ENCODE results near the gene TMEM225B. TPM values are rescaled to one million over a fixed set of nuclear protein-coding genes. Genes with fewer than 3 reads are reported as not detected.

TMEM225B gene
- total and polyA plus RNA-seq, 7 experiments from 2014 or later: 0.44 to 2.5 (median 0.90) TPM; not detected in 1

DNA sequence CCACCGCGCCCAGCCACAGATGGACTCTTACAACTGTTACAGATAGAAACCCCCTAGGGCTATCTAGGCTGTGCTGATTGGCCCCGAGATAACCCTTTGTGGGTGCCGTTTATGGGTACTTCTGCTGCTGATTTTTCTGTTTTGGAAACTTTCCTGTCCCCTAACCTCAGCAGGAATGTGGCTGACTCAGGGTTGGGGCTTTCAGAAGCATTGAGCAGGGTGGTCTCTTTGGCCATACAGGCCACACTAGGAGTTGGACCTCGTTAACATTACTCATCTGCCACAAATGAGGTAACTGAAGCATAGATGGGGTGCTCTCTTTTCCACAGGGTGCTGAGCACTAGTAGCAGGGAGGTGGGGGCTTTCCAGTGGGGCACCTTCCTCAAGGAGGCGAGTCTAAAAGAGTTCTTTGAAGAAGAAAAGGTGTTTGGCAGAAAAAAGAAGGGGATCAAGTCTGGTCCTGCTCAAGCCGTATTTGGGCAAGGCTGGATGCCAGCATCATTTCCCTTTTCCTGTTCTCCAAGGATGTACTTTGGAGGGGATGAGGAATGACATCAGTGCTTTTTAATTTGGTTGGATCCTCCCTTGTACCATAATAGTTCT is 25.1 kb downstream of the TMEM225B start:
- CTCF ChIA-PET: no interaction called here

DNA sequence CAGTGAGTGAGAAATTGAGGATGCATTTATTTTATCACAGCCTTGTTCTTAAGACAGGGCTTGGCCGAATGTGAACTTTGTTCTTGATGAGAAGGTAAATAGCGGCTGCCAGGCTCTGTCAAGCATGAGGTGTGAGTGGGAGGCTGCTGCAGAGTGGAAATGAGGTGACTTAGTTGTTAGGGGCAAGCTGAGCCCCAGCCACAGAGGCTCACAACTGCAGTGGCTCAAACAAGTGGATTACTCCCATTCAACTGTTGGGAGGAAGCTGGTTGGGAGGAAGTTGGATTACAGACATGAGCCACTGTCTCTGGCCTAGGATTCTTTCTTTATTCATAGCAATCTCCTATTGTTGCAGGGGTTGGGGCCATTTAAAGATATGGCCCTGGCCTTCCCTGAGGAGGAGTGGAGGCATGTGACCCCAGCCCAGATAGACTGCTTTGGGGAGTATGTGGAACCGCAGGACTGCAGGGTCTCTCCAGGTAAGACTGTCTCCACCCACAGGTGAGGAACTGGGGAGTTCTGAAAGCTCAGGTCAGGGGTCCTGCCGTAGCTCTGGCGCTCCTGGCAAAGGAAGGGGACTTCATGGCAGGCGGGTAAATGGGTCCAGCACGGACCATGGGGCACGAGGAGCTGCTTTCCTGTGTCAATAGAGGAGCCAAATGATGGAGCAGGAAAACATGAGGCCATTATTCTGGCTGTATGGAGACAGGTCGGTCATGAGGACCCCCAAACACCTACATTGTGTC is 25.8 kb downstream of the TMEM225B start:
- intact Hi-C loops (cut with micrococcal nuclease): loop anchor here (1.0 to 10.0 kb wide), 4 partner anchors 8 to 371 kb away; partner anchors contain the start of genes ZSCAN25 (in 2 of the 2), BUD31 (in 1 of the 2), PDAP1 (in 1 of the 2) and ZKSCAN5 (in 1 of the 2)
- peak in 7 of 9 donors; percentile 22 to 42 (median 38) for DNase-seq
- peaks cover 16 to 81% (median 40%) of the 10 kb centered on the region in 3 experiments for H3K36me3 ChIP-seq (ENCODE audit: control insufficient read depth in 2 of 3, insufficient read depth in 3 of 3, low read length in 3 of 3)

More for the DNA sequence above, 25.1 kb downstream of the TMEM225B start:
- H3K4me1 ChIP-seq (ENCODE audit: control insufficient read depth in 2 of 2, insufficient read depth in 2 of 2, low read length in 2 of 2): peaks cover 23 to 35% of the 10 kb centered on the region in 2 donors
- peaks cover 20 to 75% (median 58%) of the 10 kb centered on the region in 5 donors for H3K36me3 Mint-ChIP-seq
- POLR2A ChIA-PET: interaction anchor here (1.2 to 1.7 kb wide), 3 partner anchors 64 to 122 kb away, joined by 3 to 15 read pairs (median 7); partner anchors contain the start of genes FAM200A and ZNF655
- H3K27me3 ChIP-seq (ENCODE audit: control insufficient read depth in 2 of 2, insufficient read depth in 2 of 2, low read length in 2 of 2): no peaks in the 10 kb centered on the region
- ATAC-seq (no peak), DNase-seq (peak in 2 of 9 donors; percentile 33 to 49)
- peak overlapping the region; percentile 89 for H3K27ac ChIP-seq (ENCODE audit: low read depth, low read length)
- peaks cover 18 to 80% (median 36%) of the 10 kb centered on the region in 3 experiments for H3K36me3 ChIP-seq (ENCODE audit: control insufficient read depth in 2 of 3, insufficient read depth in 3 of 3, low read length in 3 of 3)
- H3K9me3 ChIP-seq (ENCODE audit: control insufficient read depth in 2 of 3, low read length in 3 of 3): no peaks in the 10 kb centered on the region
- H3K9me3 Mint-ChIP-seq: peaks cover 0 to 4% (median 0%) of the 10 kb centered on the region in 11 donors
- no peaks in the 10 kb centered on the region for H3K27me3 Mint-ChIP-seq
- peak overlapping the region; percentile 91 to 100 (median 97) for H3K27ac Mint-ChIP-seq
- peaks cover 41 to 80% (median 73%) of the 10 kb centered on the region in 7 donors for H3K4me1 Mint-ChIP-seq
- intact Hi-C loops (cut with micrococcal nuclease): loop anchor here in 1 of 2 donors (10.0 kb wide), 1 partner anchor 372 kb away; no protein-coding TSS in a partner anchor
- peak overlapping the region; percentile 83 to 95 (median 89) for H3K4me3 Mint-ChIP-seq
- peak overlapping the region; percentile 62 for H3K4me3 ChIP-seq (ENCODE audit: low read length)

DNA sequence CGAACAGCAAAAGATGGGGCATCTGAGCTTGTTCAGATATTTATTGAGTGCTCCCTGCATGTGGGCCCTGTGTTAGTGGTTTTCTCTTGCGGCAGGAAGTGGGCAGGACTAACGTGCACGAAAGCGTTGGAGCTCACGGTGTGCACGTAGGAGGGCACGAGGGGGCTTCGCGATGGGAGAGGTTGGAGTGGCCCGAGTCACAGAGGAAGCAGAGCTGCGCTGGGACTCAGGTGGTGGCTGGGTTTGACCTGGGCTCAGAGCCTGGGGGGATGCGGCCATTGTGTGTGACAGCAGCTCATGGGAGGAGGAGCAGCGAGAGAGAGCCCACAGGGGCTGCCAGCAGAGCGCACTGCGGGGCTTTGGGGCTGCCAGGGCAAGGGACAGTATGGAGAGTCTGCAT is 26.4 kb downstream of the TMEM225B start:
- peak overlapping the region; percentile 91 to 100 (median 97) for H3K27ac Mint-ChIP-seq
- peaks cover 23 to 30% of the 10 kb centered on the region in 2 donors for H3K4me1 ChIP-seq (ENCODE audit: control insufficient read depth in 2 of 2, insufficient read depth in 2 of 2, low read length in 2 of 2)
- ChIA-PET POLR2A (interaction anchor here (0.6 to 2.1 kb wide), 13 partner anchors 8 to 458 kb away, joined by 3 to 15 read pairs (median 4); partner anchors contain the start of genes CPSF4, FAM200A, PTCD1 and ZKSCAN5), CTCF (interaction anchor here (0.9 kb wide), 1 partner anchor 99 kb away, joined by 3 read pairs; no protein-coding TSS in a partner anchor)
- peaks cover 16 to 81% (median 40%) of the 10 kb centered on the region in 3 experiments for H3K36me3 ChIP-seq (ENCODE audit: control insufficient read depth in 2 of 3, insufficient read depth in 3 of 3, low read length in 3 of 3)
- H3K27ac ChIP-seq (ENCODE audit: low read depth, low read length): peak overlapping the region; percentile 89
- peaks cover 0 to 5% (median 0%) of the 10 kb centered on the region in 11 donors for H3K9me3 Mint-ChIP-seq
- no peaks in the 10 kb centered on the region for H3K27me3 ChIP-seq (ENCODE audit: control insufficient read depth in 2 of 2, insufficient read depth in 2 of 2, low read length in 2 of 2)
- peak; percentile 96 for ATAC-seq
- peak overlapping the region; percentile 62 for H3K4me3 ChIP-seq (ENCODE audit: low read length)
- H3K9me3 ChIP-seq (ENCODE audit: control insufficient read depth in 2 of 3, low read length in 3 of 3): no peaks in the 10 kb centered on the region
- intact Hi-C loops (cut with micrococcal nuclease): loop anchor here (1.0 to 10.0 kb wide), 4 partner anchors 8 to 370 kb away; partner anchors contain the start of genes ZSCAN25 (in 2 of the 2), BUD31 (in 1 of the 2), PDAP1 (in 1 of the 2) and ZKSCAN5 (in 1 of the 2)
- peaks cover 11 to 75% (median 53%) of the 10 kb centered on the region in 5 donors for H3K36me3 Mint-ChIP-seq
- peak; percentile 34 to 89 (median 86) for DNase-seq
- peak overlapping the region; percentile 83 to 95 (median 89) for H3K4me3 Mint-ChIP-seq
- no peaks in the 10 kb centered on the region for H3K27me3 Mint-ChIP-seq
- peaks cover 34 to 76% (median 60%) of the 10 kb centered on the region in 7 donors for H3K4me1 Mint-ChIP-seq

More for the DNA sequence above, 25.8 kb downstream of the TMEM225B start:
- POLR2A ChIA-PET: interaction anchor here (0.6 to 2.1 kb wide), 14 partner anchors 8 to 459 kb away, joined by 3 to 15 read pairs (median 4); partner anchors contain the start of genes CPSF4, FAM200A, PTCD1 and ZKSCAN5
- Histone ChIP-seq H3K27me3 (ENCODE audit: control insufficient read depth in 2 of 2, insufficient read depth in 2 of 2, low read length in 2 of 2) (no peaks in the 10 kb centered on the region), H3K27ac (ENCODE audit: low read depth, low read length) (peak overlapping the region; percentile 89), H3K9me3 (ENCODE audit: control insufficient read depth in 2 of 3, low read length in 3 of 3) (no peaks in the 10 kb centered on the region), H3K4me1 (ENCODE audit: control insufficient read depth in 2 of 2, insufficient read depth in 2 of 2, low read length in 2 of 2) (peaks cover 23 to 30% of the 10 kb centered on the region in 2 donors), H3K4me3 (ENCODE audit: low read length) (peak overlapping the region; percentile 62)
- peaks cover 0 to 5% (median 0%) of the 10 kb centered on the region in 11 donors for H3K9me3 Mint-ChIP-seq
- H3K27me3 Mint-ChIP-seq: no peaks in the 10 kb centered on the region
- CTCF ChIA-PET: interaction anchor here (0.9 kb wide), 1 partner anchor 99 kb away, joined by 3 read pairs; no protein-coding TSS in a partner anchor
- peak; percentile 17 for ATAC-seq
- peak overlapping the region; percentile 91 to 100 (median 97) for H3K27ac Mint-ChIP-seq
- peaks cover 38 to 80% (median 66%) of the 10 kb centered on the region in 7 donors for H3K4me1 Mint-ChIP-seq
- H3K36me3 Mint-ChIP-seq: peaks cover 17 to 75% (median 58%) of the 10 kb centered on the region in 5 donors
- peak overlapping the region; percentile 83 to 95 (median 89) for H3K4me3 Mint-ChIP-seq

GRCh38 chr7:99625321-99625720 is 27.3 kb downstream of the TMEM225B start:
- Mint-ChIP-seq H3K36me3 (peaks cover 10 to 78% (median 52%) of the 10 kb centered on the region in 5 donors), H3K27me3 (no peaks in the 10 kb centered on the region), H3K27ac (peak overlapping the region; percentile 91 to 100 (median 97)), H3K9me3 (peaks cover 0 to 5% (median 0%) of the 10 kb centered on the region in 11 donors), H3K4me1 (peaks cover 34 to 75% (median 59%) of the 10 kb centered on the region in 7 donors), H3K4me3 (peak overlapping the region; percentile 83 to 95 (median 89))
- POLR2A ChIA-PET: interaction anchor here (1.5 to 2.1 kb wide), 2 partner anchors 9 to 120 kb away, joined by 6 to 12 read pairs; partner anchors contain the start of genes ZKSCAN5 and ZSCAN25
- no peak for DNase-seq
- CTCF ChIA-PET: no interaction called here
- peak overlapping the region; percentile 89 for H3K27ac ChIP-seq (ENCODE audit: low read depth, low read length)
- peaks cover 11 to 81% (median 37%) of the 10 kb centered on the region in 3 experiments for H3K36me3 ChIP-seq (ENCODE audit: control insufficient read depth in 2 of 3, insufficient read depth in 3 of 3, low read length in 3 of 3)
- peaks cover 23 to 30% of the 10 kb centered on the region in 2 donors for H3K4me1 ChIP-seq (ENCODE audit: control insufficient read depth in 2 of 2, insufficient read depth in 2 of 2, low read length in 2 of 2)
- H3K4me3 ChIP-seq (ENCODE audit: low read length): peak overlapping the region; percentile 62
- intact Hi-C loops (cut with micrococcal nuclease): loop anchor here in 1 of 2 donors (2.0 to 10.0 kb wide), 3 partner anchors 121 to 369 kb away; partner anchors contain the start of genes BUD31, PDAP1 and ZKSCAN5
- ATAC-seq: no peak
- H3K27me3 ChIP-seq (ENCODE audit: control insufficient read depth in 2 of 2, insufficient read depth in 2 of 2, low read length in 2 of 2): no peaks in the 10 kb centered on the region
- H3K9me3 ChIP-seq (ENCODE audit: control insufficient read depth in 2 of 3, low read length in 3 of 3): no peaks in the 10 kb centered on the region

- H3K4me1 Mint-ChIP-seq: peaks cover 35 to 72% (median 58%) of the 10 kb centered on the region in 7 donors
- peaks cover 10 to 78% (median 52%) of the 10 kb centered on the region in 5 donors for H3K36me3 Mint-ChIP-seq
- peak overlapping the region; percentile 89 for H3K27ac ChIP-seq (ENCODE audit: low read depth, low read length)
- peak overlapping the region; percentile 19 to 100 (median 91) for H3K27ac Mint-ChIP-seq
- H3K4me3 ChIP-seq (ENCODE audit: low read length): no peak overlapping the region
- CTCF ChIA-PET: no interaction called here
- peaks cover 0 to 5% (median 0%) of the 10 kb centered on the region in 11 donors for H3K9me3 Mint-ChIP-seq
- intact Hi-C loops (cut with micrococcal nuclease): loop anchor here in 1 of 2 donors (2.0 to 10.0 kb wide), 3 partner anchors 121 to 369 kb away; partner anchors contain the start of genes BUD31, PDAP1 and ZKSCAN5
- H3K4me3 Mint-ChIP-seq: peak overlapping the region in 6 of 10 donors; percentile 5 to 95 (median 15)
- DNase-seq (no peak), ATAC-seq (no peak)
- no peaks in the 10 kb centered on the region for H3K27me3 Mint-ChIP-seq
- H3K27me3 ChIP-seq (ENCODE audit: control insufficient read depth in 2 of 2, insufficient read depth in 2 of 2, low read length in 2 of 2): no peaks in the 10 kb centered on the region
- POLR2A ChIA-PET: interaction anchor here (2.1 kb wide), 1 partner anchor 10 kb away, joined by 12 read pairs; the partner anchor contains the start of gene ZSCAN25
- peaks cover 23 to 30% of the 10 kb centered on the region in 2 donors for H3K4me1 ChIP-seq (ENCODE audit: control insufficient read depth in 2 of 2, insufficient read depth in 2 of 2, low read length in 2 of 2)
- no peaks in the 10 kb centered on the region for H3K9me3 ChIP-seq (ENCODE audit: control insufficient read depth in 2 of 3, low read length in 3 of 3)
- peaks cover 8 to 81% (median 36%) of the 10 kb centered on the region in 3 experiments for H3K36me3 ChIP-seq (ENCODE audit: control insufficient read depth in 2 of 3, insufficient read depth in 3 of 3, low read length in 3 of 3)
Observed at GRCh38 chr7:99625961-99626360, 27.9 kb downstream of the TMEM225B start.
